Epithelial cell of proximal tubule (primary cell): Measurements from ENCODE around the gene DOCK2. TPM values are rescaled to one million over a fixed set of nuclear protein-coding genes. Genes with fewer than 3 reads are reported as not detected.

ENCODE experiments used
- DNase-seq: peaks from one replicate; pipeline ENCODE4 v3.0.0-alpha.2; 2011; ENCODE audit warnings: low read depth
- H3K4me3 ChIP-seq: 2 replicates; pipeline ENCODE4 v1.5.1; 2011; ENCODE audit warnings: low read depth, mild to moderate bottlenecking, low read length
- total RNA-seq: library from RNA; depleted of rRNA; stranded (reverse); fragments of >200 nt; gene quantifications from 2 replicates; pipeline ENCODE4 v1.2.3, GENCODE V29; 2015
- TF ChIP-seq, protein P1 (sequence below): conservative IDR thresholded peaks from 2 replicates; pipeline ENCODE4 v1.5.1; 2012; ENCODE audit warnings: low read depth, mild to moderate bottlenecking, low read length

Gene DOCK2
- total RNA-seq, 1 donor from 2014 or later, result 30.4 TPM

GRCh38 chr5:169754737-169755136, 117.7 kb downstream of the DOCK2 start:
- TF ChIP-seq, protein P1, sequence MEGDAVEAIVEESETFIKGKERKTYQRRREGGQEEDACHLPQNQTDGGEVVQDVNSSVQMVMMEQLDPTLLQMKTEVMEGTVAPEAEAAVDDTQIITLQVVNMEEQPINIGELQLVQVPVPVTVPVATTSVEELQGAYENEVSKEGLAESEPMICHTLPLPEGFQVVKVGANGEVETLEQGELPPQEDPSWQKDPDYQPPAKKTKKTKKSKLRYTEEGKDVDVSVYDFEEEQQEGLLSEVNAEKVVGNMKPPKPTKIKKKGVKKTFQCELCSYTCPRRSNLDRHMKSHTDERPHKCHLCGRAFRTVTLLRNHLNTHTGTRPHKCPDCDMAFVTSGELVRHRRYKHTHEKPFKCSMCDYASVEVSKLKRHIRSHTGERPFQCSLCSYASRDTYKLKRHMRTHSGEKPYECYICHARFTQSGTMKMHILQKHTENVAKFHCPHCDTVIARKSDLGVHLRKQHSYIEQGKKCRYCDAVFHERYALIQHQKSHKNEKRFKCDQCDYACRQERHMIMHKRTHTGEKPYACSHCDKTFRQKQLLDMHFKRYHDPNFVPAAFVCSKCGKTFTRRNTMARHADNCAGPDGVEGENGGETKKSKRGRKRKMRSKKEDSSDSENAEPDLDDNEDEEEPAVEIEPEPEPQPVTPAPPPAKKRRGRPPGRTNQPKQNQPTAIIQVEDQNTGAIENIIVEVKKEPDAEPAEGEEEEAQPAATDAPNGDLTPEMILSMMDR, result no peak
- DNase-seq, result no peak
- no peak overlapping the region for H3K4me3 ChIP-seq

- TF ChIP-seq, protein P1, result no peak
- no peak overlapping the region for H3K4me3 ChIP-seq
- no peak for DNase-seq
These were observed 119.1 kb downstream of the DOCK2 start for GRCh38 chr5:169756071-169756765.

DNA sequence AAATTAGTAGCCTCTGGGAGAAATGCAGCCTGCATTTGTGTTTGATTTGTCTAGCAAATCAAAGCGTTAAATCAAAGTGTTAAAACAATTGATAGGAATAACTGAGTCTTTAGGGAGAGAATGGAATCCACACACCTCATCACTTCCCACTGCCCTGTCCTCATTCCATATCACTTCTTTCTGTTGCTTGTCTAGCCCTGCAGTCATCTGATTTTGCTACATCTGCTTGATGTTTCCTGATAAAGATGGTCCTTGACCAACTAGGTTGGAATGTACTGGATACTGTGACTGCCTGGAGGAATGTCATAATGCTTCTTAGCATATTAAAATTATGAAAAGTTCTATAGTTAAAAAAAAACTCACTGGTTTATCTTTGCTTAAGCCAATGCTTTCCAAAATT, 119.9 kb downstream of the DOCK2 start:
- no peak for DNase-seq
- no peak overlapping the region for H3K4me3 ChIP-seq
- TF ChIP-seq, protein P1, result no peak

- DNase-seq, result no peak
- TF ChIP-seq, protein P1, result no peak
These were observed 121.8 kb downstream of the DOCK2 start for GRCh38 chr5:169758886-169759285.

GRCh38 chr5:169760229-169760628, 123.2 kb downstream of the DOCK2 start:
- TF ChIP-seq, protein P1, result no peak
- no peak for DNase-seq
- H3K4me3 ChIP-seq, result no peak overlapping the region

More at GRCh38 chr5:169758886-169759285, 121.8 kb downstream of the DOCK2 start:
- no peak overlapping the region for H3K4me3 ChIP-seq

GRCh38 chr5:169762338-169763095, 125.4 kb downstream of the DOCK2 start:
- DNase-seq, result no peak
- H3K4me3 ChIP-seq, result no peak overlapping the region
- TF ChIP-seq, protein P1, result no peak
